Stimulated activated CD4-positive, alpha-beta T cell treated with anti-CD3 and anti-CD28 coated beads, Interleukin-1b, Interleukin-23, amount 100 ng/mL, for 24 hours (primary cell): Measurements from ENCODE around the gene GPR158.

Experiments
- DNase-seq, 4 experiments: peaks; one replicate each; pipeline ENCODE4 v3.0.0-alpha.2; 2020; ENCODE audit warnings: low read depth in 4 of 4, low spot score in 1 of 4

The GPR158 gene

GRCh38 chr10:25191162-25191895, 16.5 kb downstream of the GPR158 start:
- no peak for DNase-seq

GRCh38 chr10:25198151-25198550, 23.4 kb downstream of the GPR158 start:
- no peak for DNase-seq

- no peak for DNase-seq
Measured at GRCh38 chr10:25206693-25207414, 32.1 kb downstream of the GPR158 start.

GRCh38 chr10:25209618-25210017, 34.8 kb downstream of the GPR158 start:
- no peak for DNase-seq

- no peak for DNase-seq
Measured at GRCh38 chr10:25210265-25210664, 35.5 kb downstream of the GPR158 start.

- DNase-seq: no peak
Measured at GRCh38 chr10:25220156-25220555, 45.4 kb downstream of the GPR158 start.

GRCh38 chr10:25222085-25222660, 47.4 kb downstream of the GPR158 start:
- DNase-seq: no peak

GRCh38 chr10:25226775-25227682, 52.2 kb downstream of the GPR158 start:
- DNase-seq: no peak

GRCh38 chr10:25231751-25232150, 57.0 kb downstream of the GPR158 start:
- no peak for DNase-seq

- DNase-seq: no peak
Measured at GRCh38 chr10:25232204-25232603, 57.4 kb downstream of the GPR158 start.

- no peak for DNase-seq
Measured at GRCh38 chr10:25245165-25245564, 70.4 kb downstream of the GPR158 start.

GRCh38 chr10:25257646-25258045, 82.8 kb downstream of the GPR158 start:
- DNase-seq: no peak

GRCh38 chr10:25261110-25261509, 86.3 kb downstream of the GPR158 start:
- DNase-seq: no peak

GRCh38 chr10:25261558-25261957, 86.8 kb downstream of the GPR158 start:
- no peak for DNase-seq

- DNase-seq: no peak
Measured at GRCh38 chr10:25263931-25264330, 89.1 kb downstream of the GPR158 start.

GRCh38 chr10:25278180-25278579, 103.4 kb downstream of the GPR158 start:
- DNase-seq: no peak

GRCh38 chr10:25280076-25280475, 105.3 kb downstream of the GPR158 start:
- no peak for DNase-seq

GRCh38 chr10:25280573-25280972, 105.8 kb downstream of the GPR158 start:
- no peak for DNase-seq

- DNase-seq: no peak
Measured at GRCh38 chr10:25285809-25286208, 111.0 kb downstream of the GPR158 start.

GRCh38 chr10:25288181-25288580, 113.4 kb downstream of the GPR158 start:
- no peak for DNase-seq
